NCI-H2227 (cell line): ENCODE measurements around the gene BAIAP2.
"Not testable (repeated sequence)": the region's sequence is repeated elsewhere in the genome, so short reads cannot be mapped to it uniquely, and the experiment has no call there.

Experiments used
- DNase-seq: peaks from one replicate; lab custom pipeline; 2025; ENCODE audit not compliant: unreplicated experiment; lab: John Stamatoyannopoulos, UW

Gene BAIAP2

DNA sequence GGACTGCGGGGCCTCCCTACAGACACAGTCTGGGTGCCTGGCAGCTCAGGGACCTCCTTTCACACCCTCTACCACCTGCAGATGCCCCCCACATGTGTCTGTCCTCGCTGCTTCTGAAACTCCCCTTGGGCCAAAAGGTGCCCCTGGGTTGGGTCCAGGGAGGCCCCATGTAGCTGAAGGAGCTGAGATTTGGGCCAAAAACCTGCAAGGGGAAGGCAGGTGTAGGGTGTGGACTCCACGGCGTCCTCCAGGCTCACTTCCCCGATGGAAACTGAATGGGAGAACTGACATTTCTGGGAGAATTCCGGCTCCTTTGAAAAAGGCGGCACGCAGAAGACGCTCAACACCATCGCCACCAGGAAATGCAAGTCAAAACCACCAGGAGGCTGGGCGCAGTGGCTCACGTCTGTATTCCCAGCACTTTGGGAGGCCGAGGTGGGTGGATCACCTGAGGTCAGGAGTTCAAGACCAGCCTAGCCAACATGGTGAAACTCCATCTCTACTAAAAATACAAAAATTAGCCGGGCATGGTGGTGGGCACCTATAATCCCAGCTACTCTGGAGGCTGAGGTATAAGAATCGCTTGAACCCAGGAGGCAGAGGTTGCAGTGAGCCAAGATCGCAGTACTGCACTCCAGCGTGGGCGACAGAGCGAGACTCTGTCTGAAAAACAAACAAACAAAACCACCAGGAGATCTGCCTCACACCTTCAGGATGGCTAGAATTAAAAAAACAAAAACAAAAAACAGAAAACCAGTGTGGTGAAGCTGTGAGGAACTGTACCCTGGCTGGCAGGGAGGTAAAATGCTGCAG is 13.2 kb upstream of the BAIAP2 start:
- DNase-seq, result no peak

DNA sequence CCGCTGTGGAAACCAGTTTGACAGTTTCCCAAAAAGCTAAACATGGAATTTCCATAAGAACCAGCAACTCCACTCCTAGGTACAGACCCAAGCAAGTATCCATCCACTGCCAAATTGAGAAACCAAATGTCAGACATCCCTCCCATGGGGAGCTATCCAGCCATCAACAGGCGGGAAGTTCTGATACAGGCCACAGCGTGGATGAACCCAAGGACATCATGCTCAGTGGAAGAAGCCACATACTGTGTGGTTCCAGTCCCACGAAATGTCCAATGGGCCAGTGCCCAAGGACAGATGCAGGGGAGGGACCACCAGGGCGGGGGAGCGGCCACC is 12.6 kb upstream of the BAIAP2 start:
- DNase-seq, result no peak

DNA sequence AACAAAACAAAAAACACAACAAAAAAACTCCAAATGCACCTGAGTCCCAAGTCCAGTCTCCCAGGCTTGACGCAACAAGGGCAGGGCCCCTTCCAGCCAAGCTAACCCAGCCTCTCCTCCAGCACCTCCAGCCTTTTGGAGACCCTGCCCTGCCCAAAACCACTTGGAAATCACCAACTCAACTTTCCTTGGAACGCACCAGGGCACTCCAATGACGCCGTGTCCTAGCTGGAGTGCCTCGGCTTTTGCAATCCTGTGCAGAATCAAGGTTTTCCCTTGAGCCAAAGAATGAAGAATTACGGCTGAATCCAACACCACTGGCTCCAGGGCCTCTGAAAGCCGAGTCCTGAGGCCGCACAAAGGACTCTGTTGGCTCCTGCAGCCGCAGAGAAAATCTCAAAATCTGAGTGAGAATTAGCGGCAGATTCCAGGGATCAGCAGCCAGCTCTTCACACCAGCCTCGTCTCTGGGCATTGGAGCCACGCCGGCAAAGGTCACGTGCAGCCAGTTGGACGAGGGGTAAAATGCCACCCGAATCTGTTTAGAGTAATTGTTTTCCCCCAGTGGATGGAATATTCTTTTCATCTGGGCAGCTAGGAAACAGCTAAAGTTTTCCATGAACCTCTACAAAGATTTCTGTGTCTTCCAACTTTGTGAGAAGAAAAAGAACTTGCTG is 9.7 kb upstream of the BAIAP2 start:
- no peak for DNase-seq

DNA sequence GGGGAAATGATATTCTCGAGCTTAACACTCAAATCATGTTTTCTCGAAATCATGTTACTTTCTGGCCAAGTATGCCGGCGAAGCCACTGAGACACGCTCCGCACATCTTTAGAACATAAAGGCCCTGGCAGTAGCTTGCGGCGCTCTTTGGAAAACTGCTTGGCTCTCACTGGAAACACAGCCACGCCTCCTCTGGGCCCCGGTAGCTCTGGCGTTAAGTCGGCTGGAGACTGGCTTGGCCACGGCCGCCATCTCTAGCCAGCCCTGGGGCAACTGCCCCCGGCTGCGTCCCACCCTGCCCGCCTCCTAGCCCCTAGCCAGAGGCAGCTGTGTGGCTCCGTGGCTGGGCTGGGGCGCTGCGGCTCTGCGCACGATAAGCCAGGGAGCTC is 9.2 kb upstream of the BAIAP2 start:
- DNase-seq, result no peak

DNA sequence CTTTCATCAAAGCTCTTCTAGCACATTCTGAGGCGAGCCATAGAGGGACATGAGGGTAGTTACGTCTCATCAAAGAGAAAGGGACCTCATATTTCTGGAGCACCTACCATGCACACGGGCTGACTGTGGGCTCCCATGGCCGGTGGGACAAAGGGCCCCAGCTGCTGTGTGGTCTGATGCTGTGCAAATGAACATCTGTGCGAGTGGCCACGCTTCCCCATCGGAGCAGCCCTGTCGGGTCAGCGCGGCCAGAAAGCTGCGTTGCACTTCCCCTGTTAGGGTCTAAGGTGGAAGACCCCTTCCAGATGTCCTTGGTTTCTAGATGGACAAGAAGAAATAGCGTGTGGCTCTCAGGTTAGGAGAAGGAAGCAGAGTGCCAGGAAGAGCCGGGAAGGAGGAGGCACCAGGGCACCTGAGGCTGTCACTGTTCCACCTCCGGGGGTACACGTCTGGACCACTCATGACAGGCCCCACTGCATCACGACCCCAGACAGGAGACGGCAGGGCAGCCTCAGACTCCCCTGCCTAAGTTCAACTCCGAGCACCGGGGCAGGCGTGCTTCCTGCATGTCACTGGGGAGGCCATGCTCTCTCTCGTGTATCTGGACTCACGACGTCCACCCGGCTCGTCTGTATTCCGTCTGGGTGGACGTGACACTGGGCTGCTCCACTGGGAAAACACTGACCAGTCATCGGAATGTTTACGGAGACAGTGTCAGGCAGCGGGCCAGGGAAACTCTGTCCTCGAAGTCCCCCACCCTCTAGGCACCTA is 8.5 kb upstream of the BAIAP2 start:
- DNase-seq, result no peak

DNA sequence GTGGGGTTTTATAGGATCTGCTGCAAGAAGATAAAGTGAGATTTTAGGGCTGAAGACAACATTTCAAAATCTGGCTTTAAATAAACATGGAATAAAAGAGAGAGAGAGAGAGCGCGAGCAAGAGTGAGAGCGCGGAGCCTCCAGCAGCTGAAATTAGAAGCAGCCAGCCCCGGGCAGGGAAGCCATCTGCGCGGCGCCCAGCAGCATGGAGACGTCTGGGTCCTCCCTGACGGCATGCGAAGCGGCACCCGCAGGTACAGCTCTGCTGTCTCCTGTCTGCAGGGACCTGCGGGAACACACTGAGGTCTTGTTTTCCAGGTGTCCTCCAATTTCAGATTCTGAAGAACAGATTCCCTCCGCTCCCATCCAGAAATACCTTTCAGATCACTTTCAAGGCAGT is 7.9 kb upstream of the BAIAP2 start:
- no peak for DNase-seq

DNA sequence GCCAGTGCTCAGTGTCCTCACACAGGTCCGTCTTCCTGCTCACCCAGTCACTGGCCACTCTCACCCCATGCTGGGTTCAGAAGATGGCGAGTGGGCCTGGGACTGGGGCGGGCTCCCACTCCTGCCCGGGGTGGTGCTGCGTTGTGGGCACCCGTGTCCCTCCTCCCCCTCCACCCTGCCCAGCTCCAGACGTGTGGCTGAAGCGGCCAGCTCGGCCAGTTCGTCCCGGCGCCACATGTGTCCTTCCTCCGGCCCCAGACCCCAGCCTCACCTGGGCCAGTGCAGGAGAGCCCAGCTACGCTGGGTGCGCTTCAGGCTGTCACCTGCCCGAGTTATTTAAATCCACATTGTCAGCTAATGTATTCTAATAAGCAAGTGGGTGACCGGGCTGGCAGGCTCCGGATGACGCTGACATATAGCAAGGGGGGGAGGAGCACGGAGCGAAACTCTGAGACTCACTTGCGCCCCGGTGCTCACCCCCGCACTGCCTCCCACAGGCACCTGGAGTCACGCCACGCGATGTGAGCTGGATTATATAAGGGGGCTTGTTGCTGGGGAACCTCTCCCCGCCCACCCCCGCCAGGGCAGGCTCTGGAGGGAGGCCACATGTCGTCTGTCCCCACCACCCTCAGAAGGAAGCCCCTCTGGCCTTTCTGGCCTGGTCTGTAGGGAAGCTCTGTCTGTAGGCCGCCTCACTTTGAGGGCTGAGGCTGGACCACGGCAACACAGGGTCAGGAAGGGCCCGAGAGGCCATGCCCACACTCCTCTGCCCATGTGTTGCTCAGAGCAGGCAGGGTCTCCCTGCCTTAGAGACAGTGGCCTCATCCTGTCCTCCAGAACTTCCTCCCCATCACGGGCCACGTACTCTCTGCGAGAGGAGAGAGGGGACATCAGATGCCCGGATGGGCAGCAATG is 7.1 kb upstream of the BAIAP2 start:
- no peak for DNase-seq

DNA sequence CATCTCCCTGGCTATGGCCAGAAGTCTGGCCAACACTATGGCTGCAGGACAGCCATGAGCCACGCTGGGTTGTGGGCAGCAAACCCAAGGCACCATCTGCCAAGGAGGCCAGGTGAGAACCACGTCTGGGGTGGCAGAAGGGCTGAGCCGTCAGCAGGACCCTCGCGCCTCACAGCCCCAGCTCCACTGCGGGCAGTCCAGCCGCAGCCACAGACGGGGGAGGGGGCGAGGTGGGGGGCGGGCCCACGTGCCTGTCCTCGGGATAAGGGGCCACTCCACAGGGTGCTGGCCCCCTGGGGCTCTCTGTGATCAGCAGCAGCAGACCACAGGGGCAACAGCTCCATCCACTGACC is 6.5 kb upstream of the BAIAP2 start:
- DNase-seq, result no peak

DNA sequence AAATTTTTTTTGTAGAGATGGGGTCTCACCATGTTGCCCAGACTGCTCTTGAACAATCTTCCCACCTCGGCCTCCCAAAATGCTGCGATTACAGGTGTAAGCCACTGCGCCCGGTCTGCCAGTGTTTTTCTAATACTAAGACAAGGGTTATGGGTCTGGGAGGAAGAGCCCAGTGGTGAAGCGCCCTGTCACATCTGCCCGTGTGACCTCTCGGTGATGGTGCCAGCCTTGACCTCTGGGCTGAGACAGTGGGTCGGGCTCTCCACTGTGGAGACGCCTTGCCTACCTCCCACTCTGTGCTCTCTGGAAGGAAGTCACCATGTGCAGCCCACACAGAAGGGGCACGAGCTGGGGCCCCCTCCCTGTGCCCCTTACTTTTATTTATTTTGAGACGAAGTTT is 5.1 kb upstream of the BAIAP2 start:
- no peak for DNase-seq

DNA sequence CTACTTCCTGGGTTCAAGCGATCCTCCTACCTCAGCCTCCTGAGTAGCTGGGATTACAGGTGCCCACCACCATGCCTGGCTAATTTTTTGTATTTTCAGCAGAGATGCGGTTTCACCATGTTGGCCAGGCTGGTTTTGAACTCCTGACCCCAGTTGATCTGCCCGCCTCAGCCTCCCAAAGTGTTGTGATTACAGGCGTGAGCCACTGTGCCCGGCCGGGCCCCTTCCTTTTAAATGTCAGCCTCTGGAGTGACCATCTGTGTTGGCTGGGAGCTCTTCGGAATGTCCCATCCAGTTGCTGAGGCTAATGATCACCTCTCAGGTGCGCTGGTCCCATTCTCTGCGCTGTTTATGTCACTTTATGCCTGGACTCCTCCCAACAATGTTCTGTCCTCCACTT is 4.6 kb upstream of the BAIAP2 start:
- not testable (repeated sequence) for DNase-seq

DNA sequence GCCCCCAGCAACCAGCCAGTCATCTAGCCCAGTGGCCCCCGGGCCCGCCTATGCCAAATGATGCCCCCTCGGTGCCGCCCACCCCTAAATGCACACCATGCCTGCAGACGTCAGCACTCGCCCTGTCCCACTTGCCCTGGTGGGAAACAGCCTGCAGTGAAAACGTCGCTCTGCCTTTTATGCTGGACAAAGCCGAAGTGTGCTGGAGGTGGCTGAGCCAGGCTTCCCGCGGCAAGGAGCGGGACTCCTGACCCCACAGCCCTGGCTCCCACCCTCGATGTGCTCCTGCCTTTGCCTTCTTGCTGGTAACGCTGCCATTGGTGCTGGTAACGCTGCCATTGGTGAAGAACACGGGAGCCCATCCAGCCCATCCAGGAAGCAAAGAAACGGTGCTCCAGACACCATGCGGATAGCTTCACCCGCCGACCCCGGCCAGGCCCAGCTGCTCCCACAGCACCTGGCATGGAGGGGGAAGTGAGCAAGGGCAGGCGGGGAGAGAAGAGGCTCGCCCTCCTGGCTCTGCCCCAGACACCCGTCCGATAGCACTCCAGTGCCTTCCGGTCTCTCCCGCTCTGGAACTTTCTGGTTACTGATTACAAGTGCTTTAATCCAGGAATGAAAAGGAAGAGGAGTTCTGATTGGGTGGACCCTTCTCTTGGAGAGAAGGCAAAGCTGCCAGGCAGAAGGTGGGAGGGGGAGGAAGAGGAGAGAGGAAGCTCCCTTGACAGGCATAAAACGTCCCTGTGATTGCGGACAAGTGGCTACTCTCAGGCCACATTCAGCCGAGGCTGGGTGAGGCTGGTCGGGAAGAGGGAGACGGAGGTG is 4.0 kb upstream of the BAIAP2 start:
- DNase-seq, result no peak

DNA sequence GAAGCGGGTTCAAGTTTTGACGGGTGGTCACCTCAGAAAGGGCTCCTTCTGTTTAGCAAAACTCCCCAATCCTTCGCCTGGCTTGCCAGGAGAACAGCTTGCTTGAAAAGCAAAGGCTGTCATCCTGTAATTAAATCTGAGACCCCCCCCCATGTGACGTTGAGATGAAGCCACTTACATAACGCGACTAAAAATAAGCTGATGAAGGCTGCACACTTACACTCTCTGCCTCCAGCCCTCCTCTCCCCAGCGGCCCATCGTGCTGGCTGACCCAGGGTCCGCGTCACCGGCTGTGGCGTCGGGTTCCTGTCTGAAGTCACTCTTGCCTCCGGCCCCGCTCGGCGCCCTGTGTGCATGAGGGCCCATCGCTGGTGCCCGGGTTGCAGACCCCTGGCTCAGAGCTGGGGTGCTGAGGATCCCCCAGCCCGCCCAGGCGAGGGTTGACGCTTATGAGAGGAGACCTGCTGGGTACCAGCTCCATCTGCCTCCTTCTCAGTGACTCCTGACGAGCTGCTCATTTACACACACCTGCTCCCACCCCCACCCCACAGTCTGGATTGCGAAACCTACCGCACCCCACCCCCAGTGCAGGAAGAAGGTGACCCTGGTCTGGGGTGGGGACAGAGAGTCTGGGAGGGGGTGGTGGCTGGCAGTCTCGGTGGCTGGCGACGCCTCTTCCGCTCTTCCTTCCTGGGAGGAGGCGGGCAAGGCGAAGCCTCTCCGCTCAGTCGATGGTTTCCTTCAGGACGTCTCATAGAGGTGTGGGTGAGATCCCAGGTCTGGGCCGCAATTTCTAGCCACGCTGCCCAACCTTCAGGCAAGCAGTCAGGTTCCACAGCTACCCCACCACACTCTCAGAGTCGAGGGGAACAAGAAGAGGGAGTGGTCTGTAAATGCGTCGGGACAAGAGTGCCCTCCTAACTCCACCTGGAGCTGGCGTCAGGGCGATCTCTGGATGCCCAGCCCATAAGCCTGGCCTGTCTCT is 3.1 kb upstream of the BAIAP2 start:
- no peak for DNase-seq

DNA sequence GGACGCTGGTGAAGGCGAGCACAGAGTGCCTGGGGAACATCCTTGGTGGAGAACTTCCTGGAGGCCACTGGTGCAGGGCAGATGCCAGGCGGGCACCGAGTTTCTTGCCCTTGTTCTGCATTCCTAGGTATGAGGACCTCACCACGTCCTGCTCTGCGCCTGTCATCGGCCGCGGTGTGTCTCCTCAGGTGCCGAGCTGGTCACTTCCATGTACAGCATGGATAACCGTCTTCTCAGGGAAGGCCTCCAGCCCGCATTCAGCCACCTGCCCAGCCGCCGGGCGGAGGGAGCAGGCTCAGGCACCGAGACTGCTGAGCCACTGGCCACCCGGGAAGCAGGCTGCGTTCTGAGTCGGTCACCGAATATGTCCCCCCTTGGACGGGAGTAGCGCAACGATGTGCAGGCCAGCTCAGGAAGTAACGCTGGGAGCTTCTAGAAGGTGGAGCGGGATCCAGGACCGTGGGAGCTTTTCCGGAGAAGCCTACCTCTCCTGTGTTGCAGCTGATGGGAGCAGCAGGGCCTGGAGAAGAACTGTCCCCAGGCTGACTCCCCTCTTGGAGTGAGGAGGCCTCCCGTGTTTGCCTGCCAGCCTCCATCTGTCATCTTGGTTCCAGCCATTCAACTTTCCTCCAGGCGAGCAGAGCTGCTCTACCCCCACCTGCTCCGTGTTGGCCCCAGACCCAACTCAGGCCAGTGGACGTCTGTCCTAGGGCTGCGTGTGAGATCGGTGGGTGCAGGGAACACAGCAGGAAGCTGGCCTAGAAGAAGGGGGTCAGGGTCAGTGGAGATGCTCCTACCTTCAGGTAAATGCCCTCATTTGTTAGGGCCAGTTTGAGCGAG is 2.1 kb upstream of the BAIAP2 start:
- DNase-seq, result no peak

DNA sequence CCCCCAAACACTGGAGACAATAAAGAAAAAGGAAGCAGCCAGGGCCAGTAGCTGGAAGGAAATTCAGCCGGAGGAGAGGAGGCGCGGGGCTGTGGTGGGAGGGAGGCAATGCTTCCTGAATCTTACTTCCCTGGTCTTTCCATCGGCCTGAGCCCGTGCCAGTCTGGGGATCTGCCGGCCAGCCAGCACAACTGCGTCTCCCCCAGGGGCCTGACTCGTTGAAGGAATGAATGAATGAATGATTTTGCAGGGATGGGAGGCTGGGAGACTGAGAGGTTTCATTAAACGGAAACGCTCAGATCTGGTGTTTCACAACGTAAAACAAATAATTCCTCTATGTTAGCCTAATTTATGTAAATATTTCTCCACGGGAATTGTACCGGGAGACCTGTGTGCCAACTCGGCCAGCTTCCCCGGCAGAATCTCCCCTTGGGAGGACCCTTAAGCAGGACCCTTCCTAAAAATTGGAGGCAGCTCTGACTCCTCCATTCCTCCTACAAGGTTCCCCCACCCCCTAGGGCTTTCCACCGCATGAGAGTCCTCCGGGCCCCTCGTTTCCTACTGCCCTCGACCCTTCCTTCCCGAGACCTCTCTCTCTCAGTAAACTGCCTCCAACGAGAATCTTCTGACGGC is 1.3 kb upstream of the BAIAP2 start:
- no peak for DNase-seq

DNA sequence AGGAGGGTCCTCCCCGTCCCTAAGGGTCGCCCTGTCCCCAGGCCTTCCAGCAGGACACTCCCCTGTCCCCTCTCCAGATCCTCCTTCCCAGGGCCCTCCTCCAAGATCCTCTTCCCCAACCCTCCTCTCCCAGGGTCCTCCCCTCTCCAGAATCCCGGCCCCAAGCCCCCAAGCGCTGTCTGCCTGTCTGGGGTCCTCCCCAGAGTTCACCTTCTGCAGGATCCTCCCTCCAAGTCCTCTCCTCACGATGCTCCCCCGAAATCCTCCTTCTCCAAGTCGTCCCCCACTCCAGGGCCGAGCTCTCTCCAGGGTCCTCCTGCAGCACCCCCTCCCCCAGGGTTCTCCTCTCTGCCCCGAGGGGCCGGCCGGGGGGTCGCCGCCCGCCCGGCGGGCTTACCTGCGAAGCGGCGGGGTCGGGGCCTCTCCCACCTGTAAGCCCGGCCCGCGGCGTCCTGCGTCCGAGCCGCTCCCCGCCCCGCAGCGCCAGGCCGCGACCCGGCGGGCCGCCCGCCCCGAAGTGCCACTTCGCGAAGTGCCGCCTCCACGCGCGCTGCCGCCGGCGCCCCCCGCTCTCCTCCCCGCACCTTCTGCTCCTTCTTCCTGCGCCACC is 678 bp upstream of the BAIAP2 start:
- DNase-seq, result peak; percentile 48

DNA sequence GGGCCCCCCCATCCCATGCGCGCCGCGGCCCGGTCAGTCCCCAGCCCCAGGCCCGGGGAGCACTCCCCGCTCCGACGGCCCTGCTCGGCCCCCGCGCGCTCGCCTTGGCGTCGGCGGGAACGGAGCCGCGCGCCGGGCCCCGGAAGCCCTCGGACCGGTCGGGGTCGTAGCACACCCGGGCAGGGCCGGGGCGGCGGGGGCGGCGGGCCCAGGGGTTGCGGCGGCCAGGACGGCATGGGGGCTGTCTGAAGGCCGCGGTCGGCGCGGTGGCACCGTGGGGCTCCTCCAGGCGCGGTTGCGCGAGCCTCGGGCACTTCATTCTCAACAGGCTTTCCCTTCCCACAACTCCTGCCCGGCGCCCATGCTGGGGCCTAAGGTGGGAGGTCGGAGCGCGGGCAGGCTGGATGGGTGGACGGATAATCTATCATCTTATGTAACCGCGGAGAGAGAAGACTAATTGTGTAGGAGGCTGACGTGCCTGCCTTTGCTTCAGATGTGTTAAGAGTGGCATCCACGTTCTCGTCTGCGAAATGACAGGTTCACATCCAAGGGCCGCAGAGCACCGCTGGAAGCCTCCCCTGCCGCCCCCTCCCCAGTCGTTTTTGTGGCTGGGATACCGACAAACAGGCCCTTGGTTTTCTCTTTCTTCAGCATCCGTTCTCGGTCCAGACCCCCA is 708 bp downstream of the BAIAP2 start:
- DNase-seq, result peak; percentile 64
